Articular chondrocyte of knee joint (primary cell): ENCODE data around the gene DHX36. TPM values are rescaled to one million over a fixed set of nuclear protein-coding genes. Genes with fewer than 3 reads are reported as not detected.

Experiments
- small RNA-seq: library from RNA; depleted of rRNA; stranded (forward); fragments of <200 nt; gene quantifications from one replicate; pipeline ENCODE3, GENCODE V24; 2012
- total RNA-seq: library from RNA; depleted of rRNA; stranded (reverse); fragments of >200 nt; gene quantifications from 2 replicates; pipeline ENCODE4 v1.2.3, GENCODE V29; 2012

DHX36 gene, protein sequence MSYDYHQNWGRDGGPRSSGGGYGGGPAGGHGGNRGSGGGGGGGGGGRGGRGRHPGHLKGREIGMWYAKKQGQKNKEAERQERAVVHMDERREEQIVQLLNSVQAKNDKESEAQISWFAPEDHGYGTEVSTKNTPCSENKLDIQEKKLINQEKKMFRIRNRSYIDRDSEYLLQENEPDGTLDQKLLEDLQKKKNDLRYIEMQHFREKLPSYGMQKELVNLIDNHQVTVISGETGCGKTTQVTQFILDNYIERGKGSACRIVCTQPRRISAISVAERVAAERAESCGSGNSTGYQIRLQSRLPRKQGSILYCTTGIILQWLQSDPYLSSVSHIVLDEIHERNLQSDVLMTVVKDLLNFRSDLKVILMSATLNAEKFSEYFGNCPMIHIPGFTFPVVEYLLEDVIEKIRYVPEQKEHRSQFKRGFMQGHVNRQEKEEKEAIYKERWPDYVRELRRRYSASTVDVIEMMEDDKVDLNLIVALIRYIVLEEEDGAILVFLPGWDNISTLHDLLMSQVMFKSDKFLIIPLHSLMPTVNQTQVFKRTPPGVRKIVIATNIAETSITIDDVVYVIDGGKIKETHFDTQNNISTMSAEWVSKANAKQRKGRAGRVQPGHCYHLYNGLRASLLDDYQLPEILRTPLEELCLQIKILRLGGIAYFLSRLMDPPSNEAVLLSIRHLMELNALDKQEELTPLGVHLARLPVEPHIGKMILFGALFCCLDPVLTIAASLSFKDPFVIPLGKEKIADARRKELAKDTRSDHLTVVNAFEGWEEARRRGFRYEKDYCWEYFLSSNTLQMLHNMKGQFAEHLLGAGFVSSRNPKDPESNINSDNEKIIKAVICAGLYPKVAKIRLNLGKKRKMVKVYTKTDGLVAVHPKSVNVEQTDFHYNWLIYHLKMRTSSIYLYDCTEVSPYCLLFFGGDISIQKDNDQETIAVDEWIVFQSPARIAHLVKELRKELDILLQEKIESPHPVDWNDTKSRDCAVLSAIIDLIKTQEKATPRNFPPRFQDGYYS
- 40.8 and 49.7 TPM in 2 replicates for total RNA-seq

DNA sequence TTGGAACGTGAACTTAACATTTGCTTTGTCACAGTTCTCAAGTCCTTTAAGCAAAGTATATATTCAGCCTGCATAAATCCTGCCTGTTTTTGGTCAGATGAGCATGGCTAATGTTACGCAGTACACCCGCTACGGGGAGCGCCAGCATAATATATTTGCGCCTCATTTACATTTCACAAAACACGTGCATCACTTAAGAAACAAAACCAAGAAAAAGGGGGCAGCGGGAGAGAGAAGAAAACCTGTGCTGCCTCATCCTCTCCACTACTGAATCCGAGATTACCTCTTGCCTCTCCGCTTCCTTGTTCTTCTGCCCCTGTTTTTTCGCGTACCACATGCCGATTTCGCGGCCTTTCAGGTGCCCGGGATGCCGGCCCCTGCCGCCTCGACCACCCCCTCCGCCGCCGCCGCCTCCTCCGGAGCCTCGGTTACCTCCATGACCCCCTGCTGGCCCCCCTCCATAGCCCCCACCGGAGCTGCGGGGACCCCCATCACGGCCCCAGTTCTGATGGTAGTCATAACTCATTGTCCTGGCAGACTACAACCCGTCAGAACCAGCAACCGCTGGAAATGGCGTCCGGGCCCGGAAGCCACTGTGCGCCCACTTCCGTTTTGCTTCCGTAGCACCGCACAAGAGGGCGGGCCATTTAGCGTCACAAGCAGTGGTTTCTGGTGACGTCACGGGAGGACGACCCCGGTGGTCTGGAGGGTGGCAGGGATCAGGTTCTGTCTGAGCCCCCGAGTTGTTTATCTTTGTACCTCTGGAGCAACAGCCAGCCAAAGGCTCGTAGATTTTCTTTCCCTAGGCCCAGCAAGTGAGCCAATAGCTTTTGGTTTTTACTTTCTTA is at the start of gene DHX36:
Gene DHX36, minus strand, starts transcription at position 597 of the 848 bp plus-strand sequence. Its CDS starts 71 bp downstream, at position 526.

Small RNAs within 50 kb of the gene (small RNA-seq; reads per million reads assigned to genes)
- gene RF01210, result not detected

Other genes with a start within 250 kb of the DHX36 start
- 5.1 and 5.2 TPM in 2 replicates for gene ARHGEF26, start 203.1 kb downstream of the DHX36 start, total RNA-seq
- gene GPR149, start 105.7 kb upstream of the DHX36 start, total RNA-seq, result not detected in 2 replicates